Nephron (organoid): ENCODE data around the gene RBMS1.
A peak's percentile ranks its signal among the peaks of the same experiment; 100 is the strongest.

Source experiments
- H3K27ac Mint-ChIP-seq, 3 experiments: 2 replicates each; pipeline ENCODE4 v1.8.0; 2020; ENCODE audit warnings: mixed read lengths in 3 of 3, mild to moderate bottlenecking in 2 of 3, moderate library complexity in 1 of 3
- H3K27me3 Mint-ChIP-seq: 2 replicates; pipeline ENCODE4 v1.8.0; 2021; ENCODE audit warnings: low read depth, mild to moderate bottlenecking, moderate library complexity, mixed read lengths
- H3K36me3 Mint-ChIP-seq: 2 replicates; pipeline ENCODE4 v1.8.0; 2020; ENCODE audit warnings: low read depth, mixed read lengths
- H3K4me1 Mint-ChIP-seq: 2 replicates; pipeline ENCODE4 v1.8.0; 2020; ENCODE audit warnings: mixed read lengths
- H3K4me3 Mint-ChIP-seq, 3 experiments: 2 replicates each; pipeline ENCODE4 v1.8.0; 2020; ENCODE audit warnings: mild to moderate bottlenecking in 3 of 3, mixed read lengths in 3 of 3, moderate library complexity in 2 of 3
- H3K9me3 Mint-ChIP-seq: 2 replicates; pipeline ENCODE4 v1.8.0; 2020; ENCODE audit warnings: mixed read lengths
- TF ChIP-seq, protein P1 (sequence below), 3 experiments: fragments of 200-600 bp; sonication (generic); IDR thresholded peaks; one replicate each; pipeline ENCODE4 v1.5.0; 2021; ENCODE audit warnings: antibody characterized with exemption in 3 of 3; ENCODE audit not compliant: unreplicated experiment in 3 of 3

RBMS1 gene

DNA sequence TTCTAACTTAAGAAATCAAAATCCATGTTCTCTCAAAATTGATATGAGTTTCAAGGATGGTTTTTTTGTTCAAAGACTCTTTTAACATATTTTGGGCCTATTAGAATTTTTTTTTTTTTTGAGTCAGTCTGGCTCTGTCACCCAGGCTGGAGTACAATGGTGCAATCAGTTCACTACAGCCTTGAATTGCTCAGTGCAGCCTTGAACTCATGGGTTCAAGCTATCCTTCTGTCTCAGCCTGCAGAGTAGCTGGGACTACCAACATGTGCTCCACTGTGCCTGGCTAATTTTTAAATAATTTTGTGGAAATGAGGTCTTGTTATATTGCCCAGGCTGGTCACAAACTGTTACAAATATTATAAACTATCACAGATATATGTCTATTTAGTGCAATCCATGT lies 40.6 kb upstream of the RBMS1 start:
- no peaks in the 10 kb centered on the region for H3K9me3 Mint-ChIP-seq
- no peaks in the 10 kb centered on the region for H3K4me1 Mint-ChIP-seq
- H3K27ac Mint-ChIP-seq = no peak overlapping the region
- H3K4me3 Mint-ChIP-seq = no peak overlapping the region
- TF ChIP-seq, protein P1, sequence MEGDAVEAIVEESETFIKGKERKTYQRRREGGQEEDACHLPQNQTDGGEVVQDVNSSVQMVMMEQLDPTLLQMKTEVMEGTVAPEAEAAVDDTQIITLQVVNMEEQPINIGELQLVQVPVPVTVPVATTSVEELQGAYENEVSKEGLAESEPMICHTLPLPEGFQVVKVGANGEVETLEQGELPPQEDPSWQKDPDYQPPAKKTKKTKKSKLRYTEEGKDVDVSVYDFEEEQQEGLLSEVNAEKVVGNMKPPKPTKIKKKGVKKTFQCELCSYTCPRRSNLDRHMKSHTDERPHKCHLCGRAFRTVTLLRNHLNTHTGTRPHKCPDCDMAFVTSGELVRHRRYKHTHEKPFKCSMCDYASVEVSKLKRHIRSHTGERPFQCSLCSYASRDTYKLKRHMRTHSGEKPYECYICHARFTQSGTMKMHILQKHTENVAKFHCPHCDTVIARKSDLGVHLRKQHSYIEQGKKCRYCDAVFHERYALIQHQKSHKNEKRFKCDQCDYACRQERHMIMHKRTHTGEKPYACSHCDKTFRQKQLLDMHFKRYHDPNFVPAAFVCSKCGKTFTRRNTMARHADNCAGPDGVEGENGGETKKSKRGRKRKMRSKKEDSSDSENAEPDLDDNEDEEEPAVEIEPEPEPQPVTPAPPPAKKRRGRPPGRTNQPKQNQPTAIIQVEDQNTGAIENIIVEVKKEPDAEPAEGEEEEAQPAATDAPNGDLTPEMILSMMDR (IDR thresholded peaks at IDR 0.05; ENCODE audit: unreplicated experiment in 3 of 3) = no peak
- no peaks in the 10 kb centered on the region for H3K36me3 Mint-ChIP-seq
- H3K27me3 Mint-ChIP-seq = no peaks in the 10 kb centered on the region

DNA sequence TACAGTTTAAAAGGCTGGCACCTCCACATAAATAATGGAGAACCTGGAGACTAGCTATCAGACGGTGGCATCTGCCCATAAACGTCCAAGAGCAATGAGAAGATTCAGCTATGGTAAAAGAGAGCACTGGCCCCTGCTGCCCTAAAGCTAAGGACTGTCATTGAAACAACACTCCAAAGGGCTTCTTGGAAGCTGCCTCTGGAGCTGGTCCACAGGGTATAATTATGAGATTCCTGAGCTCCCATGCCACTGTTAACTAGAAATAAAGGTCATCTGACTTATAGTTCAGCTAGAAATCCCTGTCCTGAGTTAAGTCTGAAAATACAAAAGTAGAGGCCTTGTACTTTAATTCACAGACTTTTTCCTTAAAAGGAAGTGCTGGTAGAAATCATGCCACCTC lies 39.9 kb upstream of the RBMS1 start:
- Mint-ChIP-seq H3K4me3 (no peak overlapping the region), H3K4me1 (no peaks in the 10 kb centered on the region), H3K36me3 (no peaks in the 10 kb centered on the region), H3K9me3 (no peaks in the 10 kb centered on the region), H3K27ac (peak overlapping the region in 1 of 3 experiments; percentile 11), H3K27me3 (no peaks in the 10 kb centered on the region)
- TF ChIP-seq, protein P1 (IDR thresholded peaks at IDR 0.05; ENCODE audit: unreplicated experiment in 3 of 3) = no peak

GRCh38 chr2:160532388-160532787 lies 38.8 kb upstream of the RBMS1 start:
- H3K4me1 Mint-ChIP-seq = no peaks in the 10 kb centered on the region

GRCh38 chr2:160522951-160523710 lies 29.5 kb upstream of the RBMS1 start:
- Mint-ChIP-seq H3K27ac (no peak overlapping the region), H3K9me3 (peaks cover 6% of the 10 kb centered on the region), H3K4me1 (no peaks in the 10 kb centered on the region), H3K4me3 (no peak overlapping the region), H3K27me3 (no peaks in the 10 kb centered on the region), H3K36me3 (no peaks in the 10 kb centered on the region)
- TF ChIP-seq, protein P1 (IDR thresholded peaks at IDR 0.05; ENCODE audit: unreplicated experiment in 3 of 3) = no peak

More at GRCh38 chr2:160532388-160532787, 38.8 kb upstream of the RBMS1 start:
- H3K27ac Mint-ChIP-seq = no peak overlapping the region
- H3K9me3 Mint-ChIP-seq = no peaks in the 10 kb centered on the region
- H3K27me3 Mint-ChIP-seq = no peaks in the 10 kb centered on the region
- H3K4me3 Mint-ChIP-seq = no peak overlapping the region
- no peaks in the 10 kb centered on the region for H3K36me3 Mint-ChIP-seq
- TF ChIP-seq, protein P1 (IDR thresholded peaks at IDR 0.05; ENCODE audit: unreplicated experiment in 3 of 3) = no peak

DNA sequence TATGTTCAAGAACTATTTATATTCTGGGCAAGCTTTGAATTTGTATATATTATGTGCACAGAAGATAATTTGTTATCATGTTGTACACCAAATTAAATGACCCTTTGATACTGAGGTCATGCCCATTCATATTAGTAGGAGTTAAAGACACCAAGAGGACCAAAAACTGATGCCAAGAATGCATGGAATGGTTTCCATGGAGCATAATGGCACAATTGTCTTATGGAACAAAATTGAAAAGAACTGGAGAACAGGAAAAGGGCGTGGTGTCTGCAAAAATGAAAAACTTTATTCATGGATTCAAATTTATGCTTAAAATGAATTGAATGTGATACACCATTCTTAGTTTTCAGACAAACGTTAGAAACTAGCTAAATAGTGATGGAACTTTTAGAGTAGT lies 24.1 kb upstream of the RBMS1 start:
- TF ChIP-seq, protein P1 (IDR thresholded peaks at IDR 0.05; ENCODE audit: unreplicated experiment in 3 of 3) = no peak
- Mint-ChIP-seq H3K27ac (no peak overlapping the region), H3K9me3 (no peaks in the 10 kb centered on the region), H3K4me3 (no peak overlapping the region), H3K27me3 (no peaks in the 10 kb centered on the region), H3K36me3 (no peaks in the 10 kb centered on the region), H3K4me1 (no peaks in the 10 kb centered on the region)
